Measurements from ENCODE around the gene PFDN1. TPM values are rescaled to one million over a fixed set of nuclear protein-coding genes. Genes with fewer than 3 reads are reported as not detected.

The PFDN1 gene
- total and polyA plus RNA-seq, 9 of the 15 experiments (the other 6 are each of a cell fraction or from before 2014, with no cell fraction given), result 45.5 to 215 (median 78.0) TPM

DNA sequence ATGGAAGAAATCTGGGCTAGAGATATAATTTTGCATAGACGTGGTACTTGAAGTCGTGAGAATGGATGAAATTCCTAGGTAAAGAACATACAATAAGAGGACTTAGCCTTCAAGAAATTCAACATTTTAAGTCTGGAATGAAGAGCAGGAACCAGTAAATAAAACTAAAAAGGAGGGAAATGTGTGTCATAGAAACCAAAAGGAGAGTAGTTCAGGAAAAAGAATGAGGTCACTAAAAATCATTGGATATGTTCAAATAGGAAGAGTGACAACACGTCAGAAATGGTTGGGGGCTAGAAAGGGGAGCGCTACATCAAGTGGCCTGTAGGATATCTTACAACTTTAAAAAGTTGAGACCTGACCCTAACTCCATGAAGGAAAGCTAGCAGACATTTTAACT lies 44.0 kb downstream of the PFDN1 start (continued):
- TF ChIP-seq, protein P1, sequence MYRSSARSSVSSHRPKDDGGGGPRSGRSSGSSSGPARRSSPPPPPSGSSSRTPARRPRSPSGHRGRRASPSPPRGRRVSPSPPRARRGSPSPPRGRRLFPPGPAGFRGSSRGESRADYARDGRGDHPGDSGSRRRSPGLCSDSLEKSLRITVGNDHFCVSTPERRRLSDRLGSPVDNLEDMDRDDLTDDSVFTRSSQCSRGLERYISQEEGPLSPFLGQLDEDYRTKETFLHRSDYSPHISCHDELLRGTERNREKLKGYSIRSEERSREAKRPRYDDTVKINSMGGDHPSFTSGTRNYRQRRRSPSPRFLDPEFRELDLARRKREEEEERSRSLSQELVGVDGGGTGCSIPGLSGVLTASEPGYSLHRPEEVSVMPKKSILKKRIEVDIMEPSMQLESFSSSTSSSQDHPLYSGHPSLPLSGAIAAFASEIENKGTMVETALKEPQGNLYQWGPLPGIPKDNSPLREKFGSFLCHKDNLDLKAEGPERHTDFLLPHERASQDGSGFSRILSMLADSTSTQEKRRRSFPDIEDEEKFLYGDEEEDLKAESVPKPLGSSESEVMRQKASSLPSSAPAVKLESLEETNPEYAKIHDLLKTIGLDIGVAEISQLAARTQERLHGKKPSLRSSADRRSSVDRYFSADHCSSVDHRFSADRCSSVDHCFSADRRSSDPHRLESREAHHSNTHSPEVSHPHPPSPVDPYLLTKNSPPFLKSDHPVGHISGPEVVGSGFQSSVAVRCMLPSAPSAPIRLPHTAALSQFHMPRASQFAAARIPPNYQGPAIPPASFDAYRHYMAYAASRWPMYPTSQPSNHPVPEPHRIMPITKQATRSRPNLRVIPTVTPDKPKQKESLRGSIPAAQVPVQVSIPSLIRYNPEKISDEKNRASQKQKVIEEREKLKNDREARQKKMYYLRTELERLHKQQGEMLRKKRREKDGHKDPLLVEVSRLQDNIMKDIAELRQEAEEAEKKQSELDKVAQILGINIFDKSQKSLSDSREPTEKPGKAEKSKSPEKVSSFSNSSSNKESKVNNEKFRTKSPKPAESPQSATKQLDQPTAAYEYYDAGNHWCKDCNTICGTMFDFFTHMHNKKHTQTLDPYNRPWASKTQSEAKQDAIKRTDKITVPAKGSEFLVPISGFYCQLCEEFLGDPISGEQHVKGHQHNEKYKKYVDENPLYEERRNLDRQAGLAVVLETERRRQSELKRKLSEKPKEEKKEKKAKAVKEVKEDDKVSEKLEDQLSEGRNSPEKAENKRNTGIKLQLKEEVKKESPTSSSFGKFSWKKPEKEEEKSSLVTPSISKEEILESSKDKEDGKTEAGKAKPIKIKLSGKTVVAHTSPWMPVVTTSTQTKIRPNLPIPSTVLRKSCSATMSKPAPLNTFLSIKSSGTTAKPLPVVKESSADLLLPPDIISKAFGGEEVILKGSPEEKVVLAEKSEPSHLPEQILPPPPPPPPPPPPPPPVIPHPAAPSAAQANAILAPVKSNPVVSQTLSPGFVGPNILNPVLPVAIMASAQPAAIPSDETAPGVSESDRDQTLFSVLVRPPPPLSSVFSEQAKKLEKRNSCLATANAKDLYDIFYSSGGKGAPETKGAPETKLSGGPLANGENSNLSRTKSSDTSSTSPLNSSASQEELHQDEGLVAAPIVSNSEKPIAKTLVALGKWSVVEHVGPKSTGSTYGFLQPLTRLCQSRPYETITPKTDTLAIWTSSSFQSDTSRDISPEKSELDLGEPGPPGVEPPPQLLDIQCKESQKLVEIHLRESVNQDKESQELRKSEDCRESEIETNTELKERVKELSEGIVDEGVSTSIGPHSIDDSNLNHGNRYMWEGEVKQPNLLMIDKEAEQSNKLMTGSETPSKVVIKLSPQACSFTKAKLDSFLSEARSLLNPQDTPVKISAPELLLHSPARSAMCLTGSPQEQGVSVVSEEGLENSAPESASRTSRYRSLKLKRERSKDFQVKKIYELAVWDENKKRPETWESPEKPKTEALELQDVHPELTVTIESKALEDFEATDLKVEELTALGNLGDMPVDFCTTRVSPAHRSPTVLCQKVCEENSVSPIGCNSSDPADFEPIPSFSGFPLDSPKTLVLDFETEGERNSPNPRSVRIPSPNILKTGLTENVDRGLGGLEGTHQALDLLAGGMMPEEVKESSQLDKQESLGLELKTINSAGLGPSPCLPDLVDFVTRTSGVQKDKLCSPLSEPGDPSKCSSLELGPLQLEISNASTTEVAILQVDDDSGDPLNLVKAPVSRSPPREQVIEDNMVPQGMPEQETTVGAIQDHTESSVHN (IDR thresholded peaks at IDR 0.05; ENCODE audit: borderline replicate concordance in 1 of 2, low read depth in 1 of 2), result no peak
- TF ChIP-seq, protein P2, sequence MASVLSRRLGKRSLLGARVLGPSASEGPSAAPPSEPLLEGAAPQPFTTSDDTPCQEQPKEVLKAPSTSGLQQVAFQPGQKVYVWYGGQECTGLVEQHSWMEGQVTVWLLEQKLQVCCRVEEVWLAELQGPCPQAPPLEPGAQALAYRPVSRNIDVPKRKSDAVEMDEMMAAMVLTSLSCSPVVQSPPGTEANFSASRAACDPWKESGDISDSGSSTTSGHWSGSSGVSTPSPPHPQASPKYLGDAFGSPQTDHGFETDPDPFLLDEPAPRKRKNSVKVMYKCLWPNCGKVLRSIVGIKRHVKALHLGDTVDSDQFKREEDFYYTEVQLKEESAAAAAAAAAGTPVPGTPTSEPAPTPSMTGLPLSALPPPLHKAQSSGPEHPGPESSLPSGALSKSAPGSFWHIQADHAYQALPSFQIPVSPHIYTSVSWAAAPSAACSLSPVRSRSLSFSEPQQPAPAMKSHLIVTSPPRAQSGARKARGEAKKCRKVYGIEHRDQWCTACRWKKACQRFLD (CRISPR knock-in tag; IDR thresholded peaks at IDR 0.05), result no peak

All from K562 (cell line).